Measurements from ENCODE around the gene RAB40B. TPM values are rescaled to one million over a fixed set of nuclear protein-coding genes. Genes with fewer than 3 reads are reported as not detected.
"Not testable (repeated sequence)": the region's sequence is repeated elsewhere in the genome, so short reads cannot be mapped to it uniquely, and the experiment has no call there.

RAB40B gene
- total RNA-seq, 1 donor from 2014 or later, result 45.5 TPM

DNA sequence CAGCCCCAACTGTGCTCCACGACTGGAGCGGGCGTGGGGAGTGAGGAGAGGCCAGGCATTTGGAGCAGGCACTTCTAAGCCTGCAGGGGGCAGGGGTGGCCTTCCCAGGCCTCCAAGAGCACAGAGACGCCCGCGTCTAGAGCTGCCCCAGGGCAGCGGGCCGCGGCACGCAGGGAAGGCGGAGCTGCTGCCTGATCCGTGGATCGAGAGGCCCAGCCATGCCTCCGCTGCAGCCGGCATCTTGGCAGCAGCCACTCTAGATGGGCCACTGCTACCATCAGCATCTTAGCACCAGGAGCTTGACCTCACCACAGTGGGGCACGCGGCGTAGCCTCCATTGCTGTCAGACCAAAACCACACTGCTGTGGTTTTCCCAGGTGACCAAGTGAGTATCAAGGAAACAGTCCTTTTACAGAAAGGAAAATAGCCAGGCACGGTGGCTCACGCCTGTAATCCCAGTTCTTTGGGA lies 29.8 kb downstream of the RAB40B start:
- DNase-seq (ENCODE audit: low read depth), result peak; percentile 58

DNA sequence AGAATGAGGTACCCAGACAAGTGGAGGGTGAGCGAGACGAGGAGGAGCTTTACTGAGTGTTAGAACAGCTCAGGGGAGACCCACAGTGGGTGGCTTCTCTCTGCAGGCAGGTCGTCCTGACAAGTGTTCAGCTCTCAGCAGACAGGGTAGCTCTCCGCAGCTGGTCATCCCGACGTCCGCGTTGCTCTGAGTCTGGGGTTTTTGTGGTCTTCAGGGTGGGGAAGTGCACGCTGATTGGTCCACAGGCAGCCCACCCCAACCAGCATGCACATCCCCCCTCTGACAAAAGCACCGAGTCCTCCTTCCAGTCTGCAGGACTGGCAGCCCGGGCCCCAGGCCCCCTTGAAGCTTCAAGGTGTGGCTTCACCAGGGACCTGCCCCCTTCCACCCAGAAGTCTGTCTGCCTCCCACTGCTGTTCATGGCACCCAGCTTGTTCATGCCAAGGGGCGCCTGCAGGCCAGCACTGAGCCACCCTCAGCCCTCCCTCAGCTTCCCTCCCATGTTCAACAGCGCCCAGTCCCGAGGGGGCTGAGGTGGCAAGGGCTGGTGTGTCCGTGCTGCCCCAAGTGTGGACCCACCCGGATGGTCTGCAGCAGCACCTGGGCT lies 30.4 kb downstream of the RAB40B start:
- no peak for DNase-seq (ENCODE audit: low read depth)

DNA sequence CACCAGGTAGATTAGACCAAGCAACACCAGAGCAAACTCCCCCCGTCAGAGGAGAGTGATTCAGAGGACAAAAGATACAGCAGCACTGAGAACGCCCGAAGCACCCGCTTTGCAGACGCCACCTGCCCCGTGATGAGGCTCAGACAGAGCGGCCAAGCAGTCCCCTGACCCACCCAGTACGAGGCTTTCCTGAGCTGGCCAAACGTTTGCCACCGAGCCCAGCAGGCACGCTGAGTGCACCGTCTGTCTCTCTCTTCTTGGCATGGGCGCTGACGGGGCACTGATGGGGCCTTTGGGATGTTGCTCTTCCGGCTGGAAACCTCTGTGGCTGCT lies 30.9 kb downstream of the RAB40B start:
- DNase-seq (ENCODE audit: low read depth), result no peak

DNA sequence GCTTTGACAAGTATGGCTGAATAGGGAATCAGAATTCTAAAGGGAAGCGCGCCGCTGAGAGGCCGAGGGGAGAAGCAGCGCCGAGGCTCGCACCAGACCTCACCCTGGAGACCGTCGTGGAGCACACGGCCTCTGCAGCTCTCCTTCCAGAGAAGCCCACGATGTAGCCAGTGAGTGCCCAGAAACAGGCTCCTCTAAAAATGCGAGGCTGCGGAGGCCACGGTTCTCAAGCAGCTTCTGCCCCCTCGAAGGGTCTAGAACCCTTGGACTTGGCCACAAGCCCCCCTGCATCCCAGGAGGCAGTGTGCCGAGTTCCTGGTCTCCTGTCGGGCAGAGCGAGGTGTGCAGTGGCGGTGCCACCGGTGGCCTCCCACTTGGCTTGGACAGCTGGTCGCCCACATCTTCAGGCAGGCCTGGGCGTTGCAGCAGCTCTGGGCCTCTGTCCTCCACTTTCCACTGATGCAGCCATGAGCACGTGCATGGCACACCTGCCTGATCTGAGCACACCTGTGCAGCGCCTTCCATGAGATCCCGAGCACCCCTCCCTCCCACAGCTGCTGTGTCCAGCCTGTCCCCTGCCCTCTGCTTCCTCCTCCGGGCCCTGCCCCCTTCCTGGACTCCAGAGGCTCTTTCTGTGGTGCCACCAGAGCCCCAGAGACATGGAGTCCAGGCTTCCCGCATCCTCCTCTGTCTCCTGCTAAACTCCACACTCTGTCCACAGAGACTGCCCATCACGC lies 31.4 kb downstream of the RAB40B start:
- DNase-seq (ENCODE audit: low read depth), result no peak

DNA sequence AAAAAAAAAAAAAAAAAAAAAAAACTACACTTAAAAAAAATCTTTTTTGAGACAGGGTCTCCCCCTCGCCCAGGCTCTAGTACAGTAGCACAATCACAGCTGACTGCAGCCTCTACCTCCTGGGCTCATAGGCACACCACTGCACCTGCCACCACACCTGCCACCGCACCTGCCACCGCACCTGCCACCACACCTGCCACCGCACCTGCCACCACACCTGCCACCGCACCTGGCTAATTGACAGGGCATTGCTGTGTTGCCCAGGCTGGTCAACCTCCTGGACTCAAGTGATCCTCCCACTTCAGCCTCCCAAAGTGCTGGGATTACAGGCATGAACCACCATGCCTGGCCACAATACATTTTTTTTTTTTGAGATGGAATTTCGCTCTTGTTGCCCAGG lies 32.6 kb downstream of the RAB40B start:
- no peak for DNase-seq (ENCODE audit: low read depth)

DNA sequence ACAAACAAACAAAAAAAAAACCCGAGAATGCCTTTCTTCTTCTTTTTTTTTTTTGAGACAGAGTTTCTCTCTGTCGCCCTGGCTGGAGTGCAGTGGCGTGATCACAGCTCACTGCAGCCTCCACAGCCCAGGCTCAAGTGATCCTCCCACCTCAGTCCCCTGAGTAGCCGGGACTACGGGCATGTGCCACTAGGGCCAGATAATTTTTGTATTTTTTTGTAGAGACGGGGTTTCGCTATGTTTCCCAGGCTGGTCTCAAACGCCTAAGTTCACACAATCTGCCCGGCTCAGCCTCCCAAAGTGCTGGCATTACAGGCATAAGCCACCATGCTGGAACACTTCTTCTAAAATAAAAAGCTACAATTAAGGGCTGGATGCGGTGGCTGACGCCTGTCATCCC lies 33.3 kb downstream of the RAB40B start:
- DNase-seq (ENCODE audit: low read depth), result no peak

DNA sequence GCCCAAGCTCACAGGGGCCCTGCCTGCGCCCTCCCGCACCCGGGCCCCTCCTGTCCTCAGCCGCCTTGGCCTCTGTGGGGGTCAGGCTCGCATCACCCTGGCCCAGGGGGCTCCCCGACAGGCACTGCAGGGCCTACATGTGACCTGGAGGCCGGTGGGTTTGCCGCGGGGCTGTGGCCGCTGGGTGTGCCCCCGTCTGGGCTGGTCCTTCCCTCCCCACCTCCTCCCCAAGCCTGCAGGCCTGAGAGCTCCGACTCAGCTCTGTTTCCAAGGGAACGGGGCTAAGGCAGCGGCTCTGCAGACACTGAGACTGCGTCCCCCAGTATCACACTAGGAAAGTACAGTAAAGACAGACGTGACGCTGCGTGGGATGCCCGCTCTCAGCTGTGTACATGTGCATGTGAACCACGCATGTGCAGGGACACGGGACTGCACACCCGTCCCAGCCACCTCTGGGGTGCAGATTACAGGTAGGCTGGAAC lies 33.8 kb downstream of the RAB40B start:
- DNase-seq (ENCODE audit: low read depth), result no peak

DNA sequence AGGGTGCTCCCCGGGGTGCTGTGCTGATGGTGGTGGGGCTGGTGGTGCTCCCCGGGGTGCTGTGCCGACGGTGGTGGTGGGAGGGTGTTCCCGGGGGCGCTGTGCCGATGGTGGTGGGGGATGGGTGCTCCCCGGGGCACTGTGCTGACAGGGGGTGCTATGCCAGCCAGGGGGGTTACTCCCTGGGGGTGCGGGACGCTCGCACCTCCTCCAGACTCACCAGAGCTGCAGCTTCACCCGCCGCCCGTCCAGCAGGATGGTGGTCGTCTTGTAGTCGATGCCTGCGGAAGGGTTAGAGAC lies 34.3 kb downstream of the RAB40B start:
- no peak for DNase-seq (ENCODE audit: low read depth)

DNA sequence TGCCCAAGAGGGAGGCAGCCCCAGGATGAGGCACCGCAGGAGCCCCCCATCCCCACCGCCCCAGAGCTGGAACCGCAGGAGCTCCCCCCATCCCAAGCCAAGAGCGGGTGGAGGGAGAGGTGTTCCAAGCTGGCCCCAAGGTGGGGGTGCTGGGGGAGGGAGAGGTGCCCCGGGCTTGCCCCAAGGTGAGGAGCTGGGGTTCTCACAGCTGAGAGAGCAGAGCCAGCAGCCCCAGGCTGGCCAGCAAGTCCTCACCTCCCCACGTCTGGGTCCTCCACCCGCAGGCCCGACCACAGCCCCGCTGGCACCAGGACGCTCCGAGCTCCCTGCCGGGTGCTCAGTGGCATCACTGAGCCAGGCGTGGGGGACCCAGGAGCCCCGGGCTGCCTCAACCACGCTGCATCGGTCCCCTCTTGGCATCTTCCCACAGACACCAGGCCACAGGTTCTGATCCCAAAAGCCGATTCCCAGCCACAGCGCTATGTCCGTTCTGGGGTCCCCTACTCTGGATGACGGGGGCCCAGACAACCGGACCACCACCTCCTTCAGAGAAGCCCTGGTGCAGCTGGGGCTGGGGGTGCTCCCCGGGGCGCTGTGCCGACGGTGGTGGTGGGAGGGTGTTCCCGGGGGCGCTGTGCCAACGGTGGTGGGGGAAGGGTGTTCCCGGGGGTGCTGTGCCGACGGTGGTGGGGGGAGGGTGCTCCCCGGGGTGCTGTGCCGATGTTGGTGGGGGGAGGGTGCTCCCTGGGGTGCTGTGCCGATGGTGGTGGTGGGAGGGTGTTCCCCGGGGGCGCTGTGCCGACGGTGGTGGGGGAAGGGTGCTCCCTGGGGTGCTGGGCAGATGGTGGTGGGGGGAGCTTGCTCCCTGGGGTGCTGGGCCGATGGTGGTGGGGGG lies 34.9 kb downstream of the RAB40B start:
- DNase-seq (ENCODE audit: low read depth), result no peak

DNA sequence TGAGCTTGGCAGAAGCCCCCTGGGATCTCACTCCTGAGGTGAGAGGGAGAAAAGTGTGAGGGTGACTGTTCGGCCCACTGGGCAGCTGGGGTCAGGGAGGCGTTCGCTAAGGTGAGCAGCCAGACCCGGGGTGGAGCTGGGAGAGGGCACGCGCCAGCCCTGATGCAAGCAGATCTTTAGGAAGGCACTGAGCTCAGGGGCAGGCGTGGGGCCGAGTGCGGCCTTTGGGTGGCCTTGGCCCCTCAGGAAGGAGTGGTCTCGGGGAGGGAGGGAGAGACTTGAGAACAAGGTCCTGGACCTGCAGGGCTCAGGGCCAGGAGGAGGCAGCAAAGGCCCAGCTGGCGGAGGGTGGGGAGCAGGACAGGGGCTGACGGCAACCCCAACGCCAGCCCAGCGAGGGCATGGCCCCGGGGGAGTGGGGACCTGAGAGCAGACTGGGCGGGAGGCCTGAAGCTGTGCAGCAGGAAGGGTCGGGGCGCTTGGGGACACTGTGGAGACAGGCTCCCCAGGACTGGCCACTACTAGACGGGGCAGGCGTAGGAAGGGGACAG lies 35.7 kb downstream of the RAB40B start:
- no peak for DNase-seq (ENCODE audit: low read depth)

DNA sequence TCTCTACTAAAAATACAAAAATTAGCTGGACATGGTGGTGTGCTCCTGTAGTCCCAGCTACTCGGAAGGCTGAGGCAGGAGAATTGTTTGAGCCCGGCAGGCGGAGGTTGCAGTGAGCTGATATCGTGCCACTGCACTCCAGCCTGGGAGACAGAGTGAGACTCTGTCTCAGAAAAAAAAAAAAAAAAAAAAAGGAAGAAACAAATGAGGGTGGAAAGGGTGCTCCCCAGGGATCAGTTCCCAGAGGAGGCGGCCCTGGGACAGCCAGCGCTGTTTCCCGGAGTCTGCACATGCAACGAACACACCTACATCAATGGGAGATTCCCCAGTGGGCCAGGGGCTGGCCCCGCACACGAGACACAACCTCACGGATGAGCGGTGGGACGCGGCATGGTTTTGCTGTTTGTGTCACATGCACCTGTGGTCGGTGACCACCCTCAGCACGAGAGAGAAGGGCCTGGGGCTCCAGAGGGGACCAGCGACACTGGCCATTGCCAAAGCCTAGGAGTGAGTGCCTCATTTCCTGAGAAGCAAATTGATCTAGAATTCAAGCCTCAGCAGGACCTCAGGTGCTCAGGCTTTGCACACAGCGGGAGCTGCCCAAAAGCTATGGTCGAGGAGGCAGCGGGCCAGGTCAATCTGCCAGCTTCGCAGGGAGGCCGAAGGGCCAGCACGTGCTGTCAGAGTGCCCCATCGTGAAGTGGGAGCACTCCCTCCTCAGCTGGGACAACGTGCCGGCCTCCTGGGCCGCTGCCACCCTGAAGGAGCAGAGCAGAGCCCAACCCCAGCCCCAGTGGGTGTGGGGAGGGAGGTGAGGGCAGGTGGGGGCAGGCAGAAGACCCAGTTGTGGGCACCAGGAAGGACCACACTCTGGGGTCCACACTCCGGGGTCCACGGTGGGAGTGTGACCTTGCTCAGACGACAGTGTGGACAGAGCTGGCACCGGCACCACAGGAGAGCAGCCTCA lies 36.5 kb downstream of the RAB40B start:
- DNase-seq (ENCODE audit: low read depth), result no peak

DNA sequence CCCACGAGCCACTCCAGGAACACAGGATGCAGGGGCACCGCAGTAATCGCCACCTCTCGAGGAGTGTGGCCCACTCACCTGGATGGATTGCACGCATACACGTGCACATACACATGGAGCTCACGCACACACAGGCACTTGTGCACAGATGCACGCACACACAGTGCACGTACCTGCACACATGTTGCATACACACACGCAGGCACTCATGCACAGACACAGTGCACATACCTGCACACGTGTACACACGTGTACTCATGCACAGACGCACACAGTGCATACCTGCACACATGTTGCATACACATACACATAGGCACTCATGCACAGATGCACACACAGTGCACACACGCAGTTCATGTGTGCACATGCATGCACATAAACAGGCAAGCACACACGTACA lies 38.6 kb downstream of the RAB40B start:
- DNase-seq (ENCODE audit: low read depth), result no peak

DNA sequence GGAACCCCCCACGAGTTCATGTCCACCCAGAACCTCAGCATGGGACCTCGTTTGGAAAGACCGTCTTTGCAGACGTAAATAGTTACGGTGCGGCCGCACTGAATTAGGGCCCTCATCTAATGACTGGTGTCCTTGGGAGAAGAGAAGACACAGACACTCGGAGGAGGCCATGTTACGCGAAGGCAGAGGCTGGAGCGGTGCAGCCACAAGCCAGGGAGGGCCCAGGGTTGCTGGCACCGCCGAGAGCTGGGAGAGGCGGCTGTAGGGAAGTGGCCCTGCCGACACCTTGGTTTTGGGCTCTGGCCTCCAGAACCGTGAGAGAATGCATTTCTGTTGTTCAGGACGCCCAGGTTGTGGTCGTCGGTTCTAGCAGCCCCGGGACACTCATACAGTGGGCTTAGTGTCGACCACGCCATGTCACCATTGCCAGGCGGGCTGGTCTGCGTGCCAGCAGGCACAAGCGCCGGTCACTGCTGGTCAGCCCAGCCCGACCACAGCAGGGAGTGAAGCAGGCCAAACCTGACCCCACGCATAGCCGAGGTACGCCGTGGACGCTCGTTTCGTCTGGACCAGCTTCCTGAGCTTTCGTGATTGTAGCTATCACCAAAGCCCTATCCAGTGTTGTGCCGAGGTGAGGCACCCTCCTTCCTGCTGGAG lies 39.6 kb downstream of the RAB40B start:
- DNase-seq (ENCODE audit: low read depth), result no peak

DNA sequence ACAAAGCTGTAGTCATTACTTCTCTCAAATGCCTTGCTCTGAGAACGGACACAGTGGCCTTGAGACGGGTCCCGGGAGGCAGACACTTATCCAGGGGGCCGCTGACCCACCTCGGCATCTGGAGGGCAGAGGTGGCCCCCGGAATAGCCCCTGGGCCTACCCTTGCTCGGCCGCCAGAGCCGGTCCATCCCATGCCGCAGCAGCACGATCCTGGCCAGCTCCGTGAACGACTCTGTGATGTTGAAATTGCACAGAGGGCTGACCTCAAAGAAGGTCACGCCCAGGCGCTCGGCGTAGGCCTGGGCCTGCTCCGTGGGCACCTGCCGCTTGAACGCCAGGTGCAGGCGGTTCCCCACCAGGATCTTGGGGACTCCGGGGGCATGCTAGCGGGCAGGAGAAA lies 40.2 kb downstream of the RAB40B start:
- DNase-seq (ENCODE audit: low read depth), result no peak

DNA sequence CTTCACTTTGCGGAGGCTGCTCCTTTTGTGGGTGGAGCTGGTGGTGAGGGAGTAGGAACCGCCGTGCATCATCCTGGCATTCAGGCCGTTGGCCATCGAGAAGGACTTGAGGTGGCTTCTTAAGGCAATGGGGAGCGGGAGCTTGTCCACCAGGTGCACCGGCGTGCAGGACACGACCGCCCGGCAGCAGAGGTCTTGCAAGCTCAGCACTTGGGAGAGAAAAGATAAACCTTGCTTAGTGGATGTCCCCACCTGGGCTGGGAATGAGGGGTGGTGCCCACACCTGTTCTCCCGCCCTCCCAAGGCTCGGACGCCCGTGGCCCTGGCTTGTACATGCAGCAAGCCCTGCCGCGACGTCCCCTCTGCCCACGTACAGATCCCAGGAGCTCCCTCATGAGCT lies 40.6 kb downstream of the RAB40B start:
- DNase-seq (ENCODE audit: low read depth), result no peak

DNA sequence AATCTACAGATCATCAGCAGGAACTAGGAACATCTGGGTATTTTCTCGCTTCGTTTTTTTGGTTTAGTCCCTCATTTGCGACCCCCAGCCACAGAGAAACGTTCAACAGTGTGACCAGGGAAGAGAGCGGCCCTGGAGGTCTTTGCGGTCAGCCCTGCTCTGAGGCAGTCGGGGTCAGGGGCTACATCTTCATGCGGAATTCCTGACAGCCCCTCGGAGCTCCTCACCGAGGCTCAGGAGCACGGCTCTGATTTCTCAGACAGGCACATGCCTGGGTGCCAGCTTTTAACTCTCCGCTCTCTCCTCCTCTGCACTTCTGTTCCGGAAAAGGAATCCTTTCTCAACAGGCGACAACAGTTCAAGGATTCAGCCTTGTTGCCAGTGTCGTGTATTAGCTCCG lies 42.2 kb downstream of the RAB40B start:
- no peak for DNase-seq (ENCODE audit: low read depth)

DNA sequence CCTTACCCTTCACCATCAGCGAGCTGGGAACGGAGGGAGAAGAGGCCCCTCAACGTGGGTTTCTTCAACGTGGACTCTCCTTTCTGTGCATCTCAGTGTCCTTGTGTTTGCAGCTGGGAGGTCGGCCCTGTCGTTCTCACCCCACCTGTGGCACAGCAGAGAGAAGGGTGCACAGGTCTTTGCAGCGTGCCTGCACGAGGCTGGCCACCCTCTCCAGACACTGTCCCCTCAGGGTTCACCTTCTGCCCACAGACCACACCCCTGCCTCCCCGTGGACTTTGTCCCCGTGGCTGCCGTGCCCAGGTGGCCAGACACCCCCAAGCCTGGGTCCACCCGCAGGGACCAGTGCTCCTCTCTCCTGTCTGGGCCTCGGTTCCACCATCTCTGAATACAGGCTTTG lies 43.0 kb downstream of the RAB40B start:
- no peak for DNase-seq (ENCODE audit: low read depth)

DNA sequence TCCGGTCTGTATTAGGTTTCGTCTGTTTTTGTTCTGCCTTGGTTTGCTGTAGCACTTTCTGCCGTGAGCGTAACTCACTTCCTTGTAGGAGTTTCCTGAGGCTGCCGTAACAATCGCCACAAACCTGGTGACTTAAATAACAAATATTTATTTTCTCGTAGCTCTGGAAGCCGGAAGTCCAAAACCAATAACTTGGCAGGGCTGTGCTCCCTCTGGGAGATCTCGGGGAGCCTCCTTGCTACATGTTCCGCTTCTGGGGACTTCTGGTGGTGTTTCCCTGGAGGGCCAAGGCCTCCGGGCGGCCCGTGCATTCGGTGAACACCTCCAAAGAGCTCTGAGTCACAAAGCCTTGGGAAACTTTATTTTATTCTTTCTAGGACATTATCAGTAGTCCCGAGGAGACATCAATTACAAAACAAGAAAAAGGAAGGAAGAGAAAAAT lies 43.4 kb downstream of the RAB40B start:
- DNase-seq (ENCODE audit: low read depth), result no peak

DNA sequence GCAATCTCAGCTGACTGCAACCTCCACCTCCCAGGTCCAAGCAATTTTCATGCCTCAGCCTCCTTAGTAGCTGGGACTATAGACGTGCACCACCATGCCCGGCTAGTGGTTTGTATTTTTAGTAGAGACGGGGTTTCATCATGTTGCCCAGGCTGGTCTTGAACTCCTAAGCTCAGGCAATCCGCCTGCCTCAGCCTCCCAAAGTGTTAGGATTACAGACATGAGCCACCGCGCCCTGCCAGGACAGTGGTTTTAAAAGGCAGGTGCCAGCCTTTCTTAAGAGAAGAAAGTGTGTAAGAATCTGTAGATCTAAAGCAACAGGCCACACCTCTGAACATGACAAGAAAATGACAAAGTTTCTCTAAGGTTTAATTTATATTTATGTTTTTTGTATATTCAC lies 43.9 kb downstream of the RAB40B start:
- DNase-seq (ENCODE audit: low read depth), result not testable (repeated sequence)

Data from myocyte (in vitro differentiated cells).